GM18909 (cell line): ENCODE data around the gene EXOC1L.

Experiments used
- ATAC-seq: cut with Tn5 transposase; IDR thresholded peaks from one replicate; pipeline ENCODE4 v1.9.1; 2021; ENCODE audit warnings: mild to moderate bottlenecking; ENCODE audit not compliant: unreplicated experiment, poor library complexity

EXOC1L gene

GRCh38 chr4:55819634-55820033 lies at the start of gene EXOC1L:
TSS of gene EXOC1L (plus strand) at chr4:55819790. CDS start at chr4:55820027, 237 bp downstream.
- ATAC-seq, result no peak

GRCh38 chr4:55770662-55771061 lies 48.9 kb upstream of the EXOC1L start:
- ATAC-seq, result no peak

GRCh38 chr4:55781341-55781740 lies 38.2 kb upstream of the EXOC1L start:
- ATAC-seq, result no peak

- no peak for ATAC-seq
These were observed 37.8 kb upstream of the EXOC1L start for GRCh38 chr4:55781812-55782211.

- ATAC-seq, result no peak
These were observed 36.0 kb upstream of the EXOC1L start for GRCh38 chr4:55783584-55783983.

- no peak for ATAC-seq
These were observed 34.8 kb upstream of the EXOC1L start for GRCh38 chr4:55784747-55785146.

- no peak for ATAC-seq
These were observed 27.9 kb upstream of the EXOC1L start for GRCh38 chr4:55791666-55792065.

- ATAC-seq, result no peak
These were observed 26.1 kb upstream of the EXOC1L start for GRCh38 chr4:55793479-55793878.

- no peak for ATAC-seq
These were observed 25.5 kb upstream of the EXOC1L start for GRCh38 chr4:55794053-55794452.

- ATAC-seq, result peak; percentile 53
These were observed 24.2 kb upstream of the EXOC1L start for GRCh38 chr4:55795341-55795740.

- ATAC-seq, result no peak
These were observed 18.1 kb upstream of the EXOC1L start for GRCh38 chr4:55801498-55801897.

GRCh38 chr4:55807556-55807955 lies 12.0 kb upstream of the EXOC1L start:
- no peak for ATAC-seq

- ATAC-seq, result no peak
These were observed 11.4 kb upstream of the EXOC1L start for GRCh38 chr4:55808186-55808585.

GRCh38 chr4:55808632-55809031 lies 11.0 kb upstream of the EXOC1L start:
- no peak for ATAC-seq

GRCh38 chr4:55817691-55818090 lies 1.9 kb upstream of the EXOC1L start:
- ATAC-seq, result no peak

GRCh38 chr4:55820279-55820678 lies 689 bp downstream of the EXOC1L start:
- no peak for ATAC-seq

GRCh38 chr4:55822329-55822728 lies 2.7 kb downstream of the EXOC1L start:
- ATAC-seq, result no peak

- ATAC-seq, result no peak
These were observed 5.3 kb downstream of the EXOC1L start for GRCh38 chr4:55824865-55825264.

- ATAC-seq, result no peak
These were observed 7.4 kb downstream of the EXOC1L start for GRCh38 chr4:55826986-55827385.

GRCh38 chr4:55827582-55827981 lies 8.0 kb downstream of the EXOC1L start:
- ATAC-seq, result no peak

- no peak for ATAC-seq
These were observed 10.5 kb downstream of the EXOC1L start for GRCh38 chr4:55830048-55830447.

- ATAC-seq, result no peak
These were observed 11.1 kb downstream of the EXOC1L start for GRCh38 chr4:55830716-55831115.
